HepG2 (cell line): ENCODE measurements around the gene KLHDC1. TPM values are rescaled to one million over a fixed set of nuclear protein-coding genes. Genes with fewer than 3 reads are reported as not detected.

Experiments used
- ARNT2 ChIP-seq: sonication (generic); formaldehyde crosslinking; IDR thresholded peaks from 2 replicates; pipeline ENCODE4 v1.8.0; 2022; ENCODE audit warnings: mild to moderate bottlenecking, low read depth, missing genetic modification reagents, moderate library complexity
- FOXA3 ChIP-seq: IDR thresholded peaks from 2 replicates; pipeline ENCODE4 v1.6.1; 2016; ENCODE audit warnings: missing genetic modification reagents, missing compliant biosample characterization
- GZF1 ChIP-seq: sonication (generic); formaldehyde crosslinking; IDR thresholded peaks from 2 replicates; pipeline ENCODE4 v1.5.1; 2020; ENCODE audit warnings: mild to moderate bottlenecking, missing genetic modification reagents
- JARID2 ChIP-seq: sonication (generic); formaldehyde crosslinking; IDR thresholded peaks from 2 replicates; pipeline ENCODE4 v1.8.1; 2023; ENCODE audit warnings: missing genetic modification reagents, inconsistent platforms; ENCODE audit not compliant: insufficient replicate concordance
- KLF9 ChIP-seq: IDR thresholded peaks from 2 replicates; pipeline ENCODE4 v1.6.1; 2016; ENCODE audit warnings: low read depth
- MXI1 ChIP-seq: IDR thresholded peaks from 3 replicates; pipeline ENCODE4 v1.6.1; 2012; ENCODE audit warnings: low read depth, low read length, inconsistent platforms, borderline replicate concordance
- NR2F2 ChIP-seq: IDR thresholded peaks from 2 replicates; pipeline ENCODE4 v1.6.1; 2012; ENCODE audit warnings: low read depth, inconsistent platforms, borderline replicate concordance
- PTBP1 ChIP-seq: fragments of 200-400 bp; formaldehyde crosslinking; IDR thresholded peaks from 2 replicates; pipeline ENCODE4 v1.6.1; 2018; ENCODE audit warnings: low read length, low read depth; ENCODE audit not compliant: poor library complexity, severe bottlenecking
- SAFB2 ChIP-seq: sonication (generic); formaldehyde crosslinking; IDR thresholded peaks from 2 replicates; pipeline ENCODE4 v1.5.1; 2020; ENCODE audit warnings: missing genetic modification reagents, low read depth, mild to moderate bottlenecking, borderline replicate concordance
- SP140L ChIP-seq: sonication (generic); formaldehyde crosslinking; IDR thresholded peaks from 2 replicates; pipeline ENCODE4 v1.4.0; 2020; ENCODE audit warnings: missing genetic modification reagents, borderline replicate concordance
- SP2 ChIP-seq: sonication (generic); formaldehyde crosslinking; IDR thresholded peaks from 2 replicates; pipeline ENCODE4 v1.5.1; 2020; ENCODE audit warnings: mild to moderate bottlenecking, missing genetic modification reagents
- ZBTB3 ChIP-seq: sonication (generic); formaldehyde crosslinking; IDR thresholded peaks from 2 replicates; pipeline ENCODE4 v1.4.0; 2020; ENCODE audit warnings: low read depth, mild to moderate bottlenecking, moderate library complexity, missing genetic modification reagents, borderline replicate concordance
- ZBTB38 ChIP-seq: sonication (generic); formaldehyde crosslinking; IDR thresholded peaks from 2 replicates; pipeline ENCODE4 v1.5.1; 2020; ENCODE audit warnings: mild to moderate bottlenecking, missing genetic modification reagents
- ZBTB8A ChIP-seq: sonication (generic); formaldehyde crosslinking; IDR thresholded peaks from 2 replicates; pipeline ENCODE4 v1.4.0; 2020; ENCODE audit warnings: mild to moderate bottlenecking, low read depth, missing genetic modification reagents, borderline replicate concordance
- ZFP36L1 ChIP-seq: sonication (generic); formaldehyde crosslinking; IDR thresholded peaks from 2 replicates; pipeline ENCODE4 v1.8.0; 2022; ENCODE audit warnings: mild to moderate bottlenecking, missing genetic modification reagents, moderate library complexity
- ZNF703 ChIP-seq: sonication (generic); formaldehyde crosslinking; IDR thresholded peaks from 2 replicates; pipeline ENCODE4 v1.5.1; 2020; ENCODE audit warnings: missing genetic modification reagents, mild to moderate bottlenecking, moderate library complexity, borderline replicate concordance
- polyA plus RNA-seq, 8 experiments: library from polyadenylated mRNA; depleted of rRNA in 3 of 8; stranded (reverse) in 7 of 8; unstranded in 1 of 8; fragments of >200 nt; fragmentation: Illumina TruSeq in 4 of 8; extraction: Trizol in 4 of 8; gene quantifications; 2 replicates each; pipeline versions ENCODE4 v1.2.1 to v1.2.3, GENCODE V29; 2011 to 2016; ENCODE audit warnings: low read depth in 4 of 8, missing spikeins in 1 of 8, mixed read lengths in 1 of 8; ENCODE audit not compliant: insufficient read depth in 1 of 8
- total RNA-seq, 5 experiments: library from RNA; depleted of rRNA; stranded (reverse); fragments of >200 nt; fragmentation: Illumina TruSeq; extraction: Trizol; gene quantifications; 2 replicates each; pipeline ENCODE4 v1.2.3, GENCODE V29; 2016; ENCODE audit warnings: low read depth in 1 of 5
- TF ChIP-seq, protein P1 (sequence below): sonication (generic); formaldehyde crosslinking; IDR thresholded peaks from 2 replicates; pipeline ENCODE4 v1.9.0; 2022; ENCODE audit warnings: missing genetic modification reagents, mild to moderate bottlenecking, borderline replicate concordance
- TF ChIP-seq, protein P2 (sequence below): IDR thresholded peaks from 2 replicates; pipeline ENCODE4 v1.6.1; 2012; ENCODE audit warnings: low read length, improper control_type of control experiment
- TF ChIP-seq, protein P3 (sequence below): sonication (generic); formaldehyde crosslinking; IDR thresholded peaks from 2 replicates; pipeline ENCODE4 v1.4.0; 2020; ENCODE audit warnings: mild to moderate bottlenecking, missing genetic modification reagents
- TF ChIP-seq, protein P4 (sequence below): sonication (generic); formaldehyde crosslinking; conservative IDR thresholded peaks from 2 replicates; pipeline ENCODE4 v1.4.0; 2020; ENCODE audit warnings: missing genetic modification reagents

Gene KLHDC1
- total and polyA plus RNA-seq, 2 of the 13 experiments (the other 11 are each of a cell fraction or from before 2014, with no cell fraction given), result 0.11 TPM; not detected in 1

DNA sequence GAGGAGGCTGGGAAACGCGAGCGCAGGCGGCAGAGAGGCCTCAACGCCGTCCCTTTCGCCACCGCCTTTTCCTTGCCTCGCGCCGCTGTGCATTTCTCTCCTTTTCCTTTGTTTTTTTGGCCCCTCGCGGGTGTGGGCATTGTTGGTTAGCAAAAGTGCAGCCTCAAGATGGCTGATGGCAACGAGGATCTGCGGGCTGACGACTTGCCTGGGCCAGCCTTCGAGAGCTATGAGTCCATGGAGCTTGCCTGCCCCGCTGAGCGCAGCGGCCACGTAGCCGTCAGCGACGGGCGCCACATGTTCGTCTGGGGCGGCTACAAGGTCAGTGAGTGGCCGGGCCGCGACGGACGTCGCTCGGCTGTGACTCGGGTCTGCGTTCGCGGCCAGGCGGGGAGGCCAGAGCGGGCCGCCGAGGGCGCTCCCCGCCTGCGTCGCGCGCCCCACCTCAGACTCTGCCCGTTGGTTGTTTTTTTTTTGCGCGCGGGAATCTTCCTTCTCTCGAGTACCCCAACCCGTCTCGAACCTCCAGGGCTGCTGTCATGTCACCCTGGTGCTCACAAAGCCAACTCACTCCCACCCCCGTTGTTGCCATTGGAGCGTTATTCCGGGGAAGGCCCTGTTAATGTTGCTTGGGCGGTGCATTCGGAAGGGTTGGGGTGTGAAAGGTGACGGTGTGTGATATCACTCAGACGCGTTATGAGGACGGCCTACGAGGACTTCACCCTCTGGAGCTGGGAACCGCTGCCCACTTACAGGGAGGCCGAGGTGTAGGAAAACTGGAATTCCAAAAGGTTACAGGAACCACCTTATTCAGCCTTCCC is 75.6 kb downstream of the KLHDC1 start (continued):
- no peak for TF ChIP-seq ZFP36L1 (CRISPR knock-in tag)
- no peak for TF ChIP-seq PTBP1
- peak; percentile 11; the same call in 1 of the 2 replicates for TF ChIP-seq SAFB2 (CRISPR knock-in tag)
- TF ChIP-seq NR2F2, result no peak
- no peak for TF ChIP-seq SP2
- TF ChIP-seq MXI1, result no peak; the same call in 2 of the 3 replicates
- TF ChIP-seq, protein P1, sequence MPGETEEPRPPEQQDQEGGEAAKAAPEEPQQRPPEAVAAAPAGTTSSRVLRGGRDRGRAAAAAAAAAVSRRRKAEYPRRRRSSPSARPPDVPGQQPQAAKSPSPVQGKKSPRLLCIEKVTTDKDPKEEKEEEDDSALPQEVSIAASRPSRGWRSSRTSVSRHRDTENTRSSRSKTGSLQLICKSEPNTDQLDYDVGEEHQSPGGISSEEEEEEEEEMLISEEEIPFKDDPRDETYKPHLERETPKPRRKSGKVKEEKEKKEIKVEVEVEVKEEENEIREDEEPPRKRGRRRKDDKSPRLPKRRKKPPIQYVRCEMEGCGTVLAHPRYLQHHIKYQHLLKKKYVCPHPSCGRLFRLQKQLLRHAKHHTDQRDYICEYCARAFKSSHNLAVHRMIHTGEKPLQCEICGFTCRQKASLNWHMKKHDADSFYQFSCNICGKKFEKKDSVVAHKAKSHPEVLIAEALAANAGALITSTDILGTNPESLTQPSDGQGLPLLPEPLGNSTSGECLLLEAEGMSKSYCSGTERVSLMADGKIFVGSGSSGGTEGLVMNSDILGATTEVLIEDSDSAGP (CRISPR knock-in tag), result peak; percentile 32
- TF ChIP-seq, protein P2, sequence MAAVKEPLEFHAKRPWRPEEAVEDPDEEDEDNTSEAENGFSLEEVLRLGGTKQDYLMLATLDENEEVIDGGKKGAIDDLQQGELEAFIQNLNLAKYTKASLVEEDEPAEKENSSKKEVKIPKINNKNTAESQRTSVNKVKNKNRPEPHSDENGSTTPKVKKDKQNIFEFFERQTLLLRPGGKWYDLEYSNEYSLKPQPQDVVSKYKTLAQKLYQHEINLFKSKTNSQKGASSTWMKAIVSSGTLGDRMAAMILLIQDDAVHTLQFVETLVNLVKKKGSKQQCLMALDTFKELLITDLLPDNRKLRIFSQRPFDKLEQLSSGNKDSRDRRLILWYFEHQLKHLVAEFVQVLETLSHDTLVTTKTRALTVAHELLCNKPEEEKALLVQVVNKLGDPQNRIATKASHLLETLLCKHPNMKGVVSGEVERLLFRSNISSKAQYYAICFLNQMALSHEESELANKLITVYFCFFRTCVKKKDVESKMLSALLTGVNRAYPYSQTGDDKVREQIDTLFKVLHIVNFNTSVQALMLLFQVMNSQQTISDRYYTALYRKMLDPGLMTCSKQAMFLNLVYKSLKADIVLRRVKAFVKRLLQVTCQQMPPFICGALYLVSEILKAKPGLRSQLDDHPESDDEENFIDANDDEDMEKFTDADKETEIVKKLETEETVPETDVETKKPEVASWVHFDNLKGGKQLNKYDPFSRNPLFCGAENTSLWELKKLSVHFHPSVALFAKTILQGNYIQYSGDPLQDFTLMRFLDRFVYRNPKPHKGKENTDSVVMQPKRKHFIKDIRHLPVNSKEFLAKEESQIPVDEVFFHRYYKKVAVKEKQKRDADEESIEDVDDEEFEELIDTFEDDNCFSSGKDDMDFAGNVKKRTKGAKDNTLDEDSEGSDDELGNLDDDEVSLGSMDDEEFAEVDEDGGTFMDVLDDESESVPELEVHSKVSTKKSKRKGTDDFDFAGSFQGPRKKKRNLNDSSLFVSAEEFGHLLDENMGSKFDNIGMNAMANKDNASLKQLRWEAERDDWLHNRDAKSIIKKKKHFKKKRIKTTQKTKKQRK, result no peak
- TF ChIP-seq ZNF703, result no peak
- TF ChIP-seq ZBTB38, result no peak
- TF ChIP-seq KLF9 (CRISPR knock-in tag), result no peak
- TF ChIP-seq ARNT2, result peak; percentile 11; the same call in 1 of the 2 replicates
- no peak for TF ChIP-seq SP140L (CRISPR knock-in tag)
- no peak; the same call in 1 of the 2 replicates for TF ChIP-seq FOXA3 (CRISPR knock-in tag)
- TF ChIP-seq, protein P3, sequence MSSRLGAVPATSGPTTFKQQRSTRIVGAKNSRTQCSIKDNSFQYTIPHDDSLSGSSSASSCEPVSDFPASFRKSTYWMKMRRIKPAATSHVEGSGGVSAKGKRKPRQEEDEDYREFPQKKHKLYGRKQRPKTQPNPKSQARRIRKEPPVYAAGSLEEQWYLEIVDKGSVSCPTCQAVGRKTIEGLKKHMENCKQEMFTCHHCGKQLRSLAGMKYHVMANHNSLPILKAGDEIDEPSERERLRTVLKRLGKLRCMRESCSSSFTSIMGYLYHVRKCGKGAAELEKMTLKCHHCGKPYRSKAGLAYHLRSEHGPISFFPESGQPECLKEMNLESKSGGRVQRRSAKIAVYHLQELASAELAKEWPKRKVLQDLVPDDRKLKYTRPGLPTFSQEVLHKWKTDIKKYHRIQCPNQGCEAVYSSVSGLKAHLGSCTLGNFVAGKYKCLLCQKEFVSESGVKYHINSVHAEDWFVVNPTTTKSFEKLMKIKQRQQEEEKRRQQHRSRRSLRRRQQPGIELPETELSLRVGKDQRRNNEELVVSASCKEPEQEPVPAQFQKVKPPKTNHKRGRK (CRISPR knock-in tag), result no peak
- TF ChIP-seq ZBTB3, result no peak
- TF ChIP-seq, protein P4, sequence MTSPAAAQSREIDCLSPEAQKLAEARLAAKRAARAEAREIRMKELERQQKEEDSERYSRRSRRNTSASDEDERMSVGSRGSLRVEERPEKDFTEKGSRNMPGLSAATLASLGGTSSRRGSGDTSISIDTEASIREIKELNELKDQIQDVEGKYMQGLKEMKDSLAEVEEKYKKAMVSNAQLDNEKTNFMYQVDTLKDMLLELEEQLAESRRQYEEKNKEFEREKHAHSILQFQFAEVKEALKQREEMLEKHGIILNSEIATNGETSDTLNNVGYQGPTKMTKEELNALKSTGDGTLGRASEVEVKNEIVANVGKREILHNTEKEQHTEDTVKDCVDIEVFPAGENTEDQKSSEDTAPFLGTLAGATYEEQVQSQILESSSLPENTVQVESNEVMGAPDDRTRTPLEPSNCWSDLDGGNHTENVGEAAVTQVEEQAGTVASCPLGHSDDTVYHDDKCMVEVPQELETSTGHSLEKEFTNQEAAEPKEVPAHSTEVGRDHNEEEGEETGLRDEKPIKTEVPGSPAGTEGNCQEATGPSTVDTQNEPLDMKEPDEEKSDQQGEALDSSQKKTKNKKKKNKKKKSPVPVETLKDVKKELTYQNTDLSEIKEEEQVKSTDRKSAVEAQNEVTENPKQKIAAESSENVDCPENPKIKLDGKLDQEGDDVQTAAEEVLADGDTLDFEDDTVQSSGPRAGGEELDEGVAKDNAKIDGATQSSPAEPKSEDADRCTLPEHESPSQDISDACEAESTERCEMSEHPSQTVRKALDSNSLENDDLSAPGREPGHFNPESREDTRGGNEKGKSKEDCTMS (CRISPR knock-in tag), result no peak
- no peak for TF ChIP-seq ZBTB8A
- TF ChIP-seq GZF1, result no peak
- no peak for TF ChIP-seq JARID2 (CRISPR knock-in tag)
